HUES48 (cell line): Measurements from ENCODE around the gene MYOM1.

Experiments used
- H3K27ac ChIP-seq: one replicate; pipeline ENCODE4 v1.7.0; 2013; ENCODE audit warnings: low read depth, low read length, inconsistent platforms
- H3K27me3 ChIP-seq: 2 replicates; pipeline ENCODE4 v1.6.1; 2013; ENCODE audit warnings: mild to moderate bottlenecking, low read length; ENCODE audit not compliant: control insufficient read depth, insufficient read depth
- H3K36me3 ChIP-seq: 2 replicates; pipeline ENCODE4 v1.6.1; 2013; ENCODE audit warnings: low read length; ENCODE audit not compliant: control insufficient read depth, insufficient read depth
- H3K4me1 ChIP-seq: 2 replicates; pipeline ENCODE4 v1.6.1; 2013; ENCODE audit warnings: mild to moderate bottlenecking, low read length; ENCODE audit not compliant: control insufficient read depth, insufficient read depth
- H3K4me3 ChIP-seq: 2 replicates; pipeline ENCODE4 v1.5.1; 2013; ENCODE audit warnings: mild to moderate bottlenecking, low read depth, low read length
- H3K9ac ChIP-seq: 2 replicates; pipeline ENCODE4 v1.6.1; 2013; ENCODE audit warnings: mild to moderate bottlenecking, low read depth, low read length, moderate library complexity
- H3K9me3 ChIP-seq: 2 replicates; pipeline ENCODE4 v1.6.1; 2013; ENCODE audit warnings: low read length; ENCODE audit not compliant: control insufficient read depth, insufficient read depth

The MYOM1 gene

DNA sequence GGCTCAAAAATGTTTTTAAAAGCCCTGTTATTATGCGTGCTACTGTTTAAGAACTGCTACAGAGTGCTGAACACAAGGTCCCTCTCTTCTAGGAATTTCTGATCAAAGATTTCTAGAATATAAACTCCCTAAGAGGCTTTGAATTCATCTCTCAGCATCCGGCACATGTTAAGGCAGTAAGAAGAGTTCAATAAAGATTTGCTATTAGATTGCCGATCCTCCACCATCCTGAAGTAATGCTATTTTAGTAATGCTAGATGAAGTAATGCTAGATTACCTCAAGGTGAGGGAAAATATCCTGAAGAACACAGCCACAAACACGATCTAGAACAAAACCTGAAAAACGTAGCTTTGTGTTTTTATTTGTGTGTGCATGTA is 41.2 kb upstream of the MYOM1 start:
- H3K9ac ChIP-seq: peak overlapping the region; percentile 100
- peak overlapping the region; percentile 99 for H3K27ac ChIP-seq
- H3K4me1 ChIP-seq: peaks cover 32% of the 10 kb centered on the region

GRCh38 chr18:3257627-3258120 is 37.9 kb upstream of the MYOM1 start:
- no peak overlapping the region for H3K9ac ChIP-seq
- peak overlapping the region; percentile 83 for H3K27ac ChIP-seq
- no peak overlapping the region for H3K4me3 ChIP-seq
- no peaks in the 10 kb centered on the region for H3K9me3 ChIP-seq
- H3K27me3 ChIP-seq: no peaks in the 10 kb centered on the region
- peaks cover 19% of the 10 kb centered on the region for H3K4me1 ChIP-seq
- peaks cover 69% of the 10 kb centered on the region for H3K36me3 ChIP-seq

More for the DNA sequence above, 41.2 kb upstream of the MYOM1 start:
- no peaks in the 10 kb centered on the region for H3K27me3 ChIP-seq
- peak overlapping the region; percentile 88 for H3K4me3 ChIP-seq
- no peaks in the 10 kb centered on the region for H3K9me3 ChIP-seq
- peaks cover 36% of the 10 kb centered on the region for H3K36me3 ChIP-seq

DNA sequence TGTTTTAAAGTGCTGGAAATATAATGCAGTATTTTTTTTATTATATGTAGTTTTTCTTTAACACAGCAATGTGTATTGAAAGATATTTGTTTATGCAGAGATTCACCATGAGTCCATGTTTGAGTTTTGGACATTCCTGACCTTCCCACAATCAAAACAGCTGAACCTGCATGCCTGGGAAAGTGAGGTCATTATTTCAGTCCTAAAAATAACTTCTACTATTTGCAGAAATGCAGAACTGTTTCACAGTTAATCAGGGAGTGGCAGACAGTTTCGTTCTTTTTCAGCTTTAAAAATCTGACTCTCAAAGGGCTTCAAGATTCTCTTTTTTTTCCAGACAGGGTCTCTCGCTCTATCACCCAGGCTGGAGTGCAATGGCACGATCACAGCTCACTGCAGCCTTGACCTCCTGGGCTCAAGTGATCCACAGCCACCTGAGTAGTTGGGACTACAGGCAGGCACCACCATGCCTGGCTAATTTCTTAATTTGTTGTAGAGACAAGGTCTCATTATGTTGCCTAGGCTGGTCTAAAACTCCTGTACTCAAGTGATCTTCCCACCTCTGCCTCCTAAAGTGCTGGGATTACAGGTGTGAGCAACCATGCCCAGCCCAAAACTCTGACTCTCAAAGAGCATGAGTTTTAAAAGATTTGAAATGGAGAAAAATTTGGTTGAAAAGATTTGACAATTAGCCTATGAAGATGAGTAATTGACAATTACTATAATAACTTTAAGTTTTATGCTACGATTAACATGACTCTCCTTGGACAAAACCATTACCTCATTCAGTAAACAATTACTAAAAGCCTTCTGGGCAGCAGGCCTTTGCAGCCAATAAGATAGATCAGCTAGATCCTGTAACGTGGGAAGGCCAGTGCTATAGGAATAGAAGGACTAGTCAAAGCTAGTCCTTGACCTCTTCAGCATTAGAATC is 37.2 kb upstream of the MYOM1 start:
- Histone ChIP-seq H3K9me3 (no peaks in the 10 kb centered on the region), H3K9ac (no peak overlapping the region), H3K4me3 (no peak overlapping the region), H3K36me3 (peaks cover 72% of the 10 kb centered on the region), H3K27ac (peak overlapping the region; percentile 83), H3K4me1 (peaks cover 19% of the 10 kb centered on the region), H3K27me3 (no peaks in the 10 kb centered on the region)

DNA sequence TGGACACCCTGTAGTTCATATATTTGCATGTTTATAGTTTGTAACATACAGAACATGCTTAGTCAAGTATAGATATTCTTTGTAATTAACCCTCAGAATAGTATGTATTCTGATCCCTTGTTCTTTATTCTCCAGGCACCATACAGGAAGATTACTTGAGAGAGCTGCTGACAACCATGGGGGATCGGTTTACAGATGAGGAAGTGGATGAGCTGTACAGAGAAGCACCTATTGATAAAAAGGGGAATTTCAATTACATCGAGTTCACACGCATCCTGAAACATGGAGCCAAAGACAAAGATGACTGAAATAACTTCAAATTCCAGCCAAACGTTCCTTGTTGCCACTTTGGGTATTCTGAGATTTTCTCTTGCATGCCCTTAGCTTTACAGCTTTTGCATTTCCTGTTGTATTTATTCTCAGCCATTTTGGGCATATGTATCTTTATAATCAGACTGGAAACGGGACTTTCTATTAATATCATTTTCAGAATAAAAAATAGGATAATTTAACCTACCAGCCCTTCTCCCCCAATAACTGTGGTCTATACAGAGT is 35.9 kb upstream of the MYOM1 start:
- Histone ChIP-seq H3K27ac (peak overlapping the region; percentile 83), H3K9ac (no peak overlapping the region), H3K4me3 (no peak overlapping the region), H3K36me3 (peaks cover 74% of the 10 kb centered on the region), H3K27me3 (no peaks in the 10 kb centered on the region), H3K4me1 (peaks cover 19% of the 10 kb centered on the region), H3K9me3 (no peaks in the 10 kb centered on the region)

DNA sequence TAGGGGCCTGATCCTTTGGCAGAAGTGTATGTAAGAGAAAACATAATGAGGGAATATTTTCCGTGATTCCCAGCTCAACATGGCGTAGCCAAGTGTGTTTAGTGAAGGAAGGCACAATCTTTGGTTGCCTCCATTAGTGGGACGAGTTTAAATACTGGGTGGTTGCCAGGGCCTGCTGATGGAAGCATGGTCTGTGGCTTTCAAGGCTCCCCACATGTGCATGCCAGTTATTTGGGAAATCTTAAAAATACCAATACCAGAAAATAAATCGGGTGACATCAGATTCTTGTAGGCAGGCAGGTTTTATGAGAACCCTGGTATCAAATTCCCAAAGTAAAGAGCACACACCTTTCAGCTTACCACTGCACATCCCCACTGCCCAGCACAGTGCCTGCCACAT is 35.0 kb upstream of the MYOM1 start:
- no peak overlapping the region for H3K27ac ChIP-seq
- no peak overlapping the region for H3K9ac ChIP-seq
- H3K36me3 ChIP-seq: peaks cover 83% of the 10 kb centered on the region
- peaks cover 26% of the 10 kb centered on the region for H3K4me1 ChIP-seq
- H3K4me3 ChIP-seq: no peak overlapping the region
- no peaks in the 10 kb centered on the region for H3K27me3 ChIP-seq
- H3K9me3 ChIP-seq: no peaks in the 10 kb centered on the region

- H3K27ac ChIP-seq: no peak overlapping the region
- peaks cover 71% of the 10 kb centered on the region for H3K36me3 ChIP-seq
- no peak overlapping the region for H3K4me3 ChIP-seq
- H3K9me3 ChIP-seq: no peaks in the 10 kb centered on the region
- H3K9ac ChIP-seq: no peak overlapping the region
- H3K4me1 ChIP-seq: peaks cover 25% of the 10 kb centered on the region
- no peaks in the 10 kb centered on the region for H3K27me3 ChIP-seq
These were observed 33.1 kb upstream of the MYOM1 start for GRCh38 chr18:3252843-3253242.

GRCh38 chr18:3251963-3252277 is 32.2 kb upstream of the MYOM1 start:
- no peaks in the 10 kb centered on the region for H3K27me3 ChIP-seq
- no peak overlapping the region for H3K4me3 ChIP-seq
- peaks cover 62% of the 10 kb centered on the region for H3K36me3 ChIP-seq
- H3K27ac ChIP-seq: no peak overlapping the region
- peaks cover 16% of the 10 kb centered on the region for H3K4me1 ChIP-seq
- H3K9ac ChIP-seq: no peak overlapping the region
- no peaks in the 10 kb centered on the region for H3K9me3 ChIP-seq

DNA sequence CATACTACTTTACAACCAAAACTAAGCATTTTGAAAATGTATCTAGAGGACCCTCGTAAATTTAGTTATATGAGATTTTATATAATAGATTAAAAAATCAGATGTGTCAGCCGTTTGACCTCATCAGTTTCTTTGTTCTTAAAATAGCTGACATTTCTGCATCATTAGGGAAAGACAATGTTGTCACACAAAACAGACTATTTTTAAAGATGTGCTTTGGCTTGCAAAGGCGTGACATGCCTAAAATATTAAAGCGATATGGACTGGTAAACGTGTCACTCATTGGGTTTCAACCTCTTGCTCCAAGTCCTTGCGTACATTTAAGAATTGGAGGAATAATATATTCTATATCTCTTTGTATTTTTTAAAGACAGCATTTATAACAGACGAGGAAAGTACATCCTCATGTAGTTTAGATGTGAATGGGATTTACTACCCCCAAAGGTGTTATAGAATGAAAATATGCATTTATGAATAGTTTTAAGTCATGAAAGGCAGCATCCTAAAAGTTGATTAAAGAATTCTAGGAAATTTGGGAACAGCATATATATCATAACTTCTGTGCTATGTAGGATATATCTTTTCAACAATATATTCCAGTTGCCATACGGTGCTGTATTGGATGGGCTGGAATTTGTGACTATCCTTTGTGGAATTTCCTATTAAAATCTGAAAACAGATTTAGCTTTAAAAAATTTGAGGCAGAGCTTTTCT is 31.6 kb upstream of the MYOM1 start:
- Histone ChIP-seq H3K4me1 (peaks cover 14% of the 10 kb centered on the region), H3K27ac (no peak overlapping the region), H3K9ac (no peak overlapping the region), H3K36me3 (peaks cover 57% of the 10 kb centered on the region), H3K4me3 (no peak overlapping the region), H3K9me3 (no peaks in the 10 kb centered on the region), H3K27me3 (no peaks in the 10 kb centered on the region)

DNA sequence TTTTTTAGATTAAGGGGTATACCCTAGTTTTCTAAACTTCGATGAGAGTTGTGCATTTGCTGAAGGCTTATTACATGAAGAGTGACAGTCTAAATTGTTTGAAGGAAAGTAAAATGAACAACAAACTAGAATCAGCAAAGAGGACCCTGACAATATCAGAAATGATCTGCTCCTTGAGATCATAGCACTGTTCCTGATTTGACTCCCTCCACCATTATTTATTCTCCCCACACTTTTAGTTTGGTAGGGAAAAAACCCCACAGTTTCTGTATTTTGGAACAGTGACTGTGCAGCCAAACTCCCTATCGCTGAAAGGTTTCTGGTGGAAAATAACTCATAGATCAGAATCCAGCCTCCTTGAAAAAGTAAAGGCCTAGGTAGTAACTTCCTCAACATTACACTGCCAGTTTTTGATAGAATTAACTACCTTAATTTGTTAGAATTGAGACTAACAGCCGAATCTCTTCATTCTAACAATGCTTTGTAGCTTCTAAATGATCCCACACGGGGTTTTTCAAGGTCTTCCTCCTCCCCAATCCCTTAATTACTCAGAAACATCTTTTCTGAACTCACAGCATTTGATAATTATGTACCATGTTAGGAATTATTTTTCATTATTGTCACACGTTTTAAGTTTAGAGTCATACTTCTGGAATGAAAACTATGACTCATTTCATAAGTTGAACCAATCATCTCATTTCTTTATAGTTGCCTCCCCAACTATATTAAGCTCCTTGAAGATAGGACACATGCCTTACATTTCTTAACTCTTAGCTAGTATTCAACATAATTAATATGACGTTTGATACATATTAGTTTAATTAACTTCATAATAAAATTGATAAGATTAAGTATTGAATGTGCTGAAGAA is 30.7 kb upstream of the MYOM1 start:
- Histone ChIP-seq H3K9me3 (no peaks in the 10 kb centered on the region), H3K4me3 (peak overlapping the region; percentile 17; the same call in 1 of the 2 replicates), H3K9ac (no peak overlapping the region; the same call in 1 of the 2 replicates), H3K36me3 (peaks cover 48% of the 10 kb centered on the region), H3K27me3 (no peaks in the 10 kb centered on the region), H3K4me1 (peaks cover 16% of the 10 kb centered on the region), H3K27ac (no peak overlapping the region)

GRCh38 chr18:3248658-3249359 is 29.0 kb upstream of the MYOM1 start:
- Histone ChIP-seq H3K9ac (peak overlapping the region; percentile 99), H3K36me3 (peaks cover 31% of the 10 kb centered on the region), H3K27me3 (no peaks in the 10 kb centered on the region), H3K27ac (peak overlapping the region; percentile 97), H3K4me3 (peak overlapping the region; percentile 91), H3K9me3 (no peaks in the 10 kb centered on the region), H3K4me1 (peaks cover 17% of the 10 kb centered on the region)
